ENCODE data around the gene KRT14.

GRCh38 chr17:41614098-41614497, 27.4 kb upstream of the KRT14 start:
- TF ChIP-seq POLR2AphosphoS5 (IDR thresholded peaks at IDR 0.05) (no peak), POLR2A (IDR thresholded peaks at IDR 0.05) (no peak), CTCF (IDR thresholded peaks at IDR 0.05) (no peak)

Measured in suprapubic skin (tissue), 4 donors.